Measurements from ENCODE around the gene GFRA3.
A peak's percentile ranks its signal among the peaks of the same experiment; 100 is the strongest.

GFRA3 gene

DNA sequence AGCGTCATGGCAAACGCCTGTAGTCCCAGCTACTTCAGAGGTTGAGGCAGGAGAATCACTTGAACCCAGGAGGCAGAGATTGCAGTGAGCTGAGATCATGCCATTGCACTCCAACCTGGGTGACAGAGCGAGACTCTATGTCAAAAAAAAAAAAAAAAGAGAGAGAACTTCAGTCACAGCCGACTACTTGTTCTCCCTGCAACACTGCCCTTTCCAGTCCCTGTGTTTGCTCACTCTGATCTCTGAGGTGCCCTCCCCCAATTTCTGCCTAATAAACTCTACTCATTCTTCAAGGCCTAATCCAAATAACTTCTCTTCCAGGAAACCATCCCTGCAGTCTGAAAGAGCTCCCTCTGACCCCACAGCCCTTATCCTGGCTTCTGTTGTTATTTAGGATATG lies 28.1 kb downstream of the GFRA3 start:
- DNase-seq, result no peak

DNA sequence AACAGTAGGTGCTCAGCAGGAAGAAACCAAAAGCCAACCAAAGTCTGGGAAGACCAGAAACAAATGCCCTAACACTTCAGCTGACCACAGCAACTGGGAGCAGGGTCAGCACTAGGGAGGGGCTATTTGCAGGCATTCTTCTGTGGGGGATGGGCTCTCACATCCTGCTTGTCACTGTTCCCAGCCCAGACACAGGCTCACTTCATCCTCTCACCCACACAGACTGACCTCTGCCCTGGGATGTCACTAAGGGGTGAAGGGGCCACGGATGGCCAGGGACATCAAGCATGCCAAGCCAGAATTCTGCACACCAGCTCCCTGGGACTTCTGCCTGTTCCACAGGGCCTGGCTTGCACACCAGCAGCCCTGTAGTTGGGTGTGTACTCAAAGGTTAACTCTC lies 28.7 kb downstream of the GFRA3 start:
- no peak for DNase-seq

DNA sequence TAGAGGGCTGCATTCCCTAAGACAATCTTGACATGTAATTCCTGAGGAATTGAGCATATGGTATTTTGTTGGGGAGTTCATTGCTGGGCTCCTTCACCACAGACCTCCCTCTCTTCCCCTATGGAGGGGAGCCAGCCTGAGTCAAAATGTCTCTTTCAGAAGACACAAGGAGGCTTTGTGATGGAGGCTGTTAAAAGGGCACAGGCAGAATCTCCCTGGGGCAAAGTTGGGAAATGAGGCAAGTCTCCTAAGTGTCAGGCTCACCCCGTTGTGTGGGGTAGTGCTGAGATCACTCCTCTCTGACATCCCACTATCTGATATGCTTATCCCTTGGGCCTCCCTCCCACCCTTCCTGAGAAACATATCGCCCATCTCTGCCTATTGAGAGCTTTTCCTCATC lies 30.6 kb downstream of the GFRA3 start:
- no peak for DNase-seq

GRCh38 chr5:138241688-138242571 lies 32.5 kb downstream of the GFRA3 start:
- no peak for DNase-seq

GRCh38 chr5:138240650-138241385 lies 33.6 kb downstream of the GFRA3 start:
- DNase-seq, result no peak

DNA sequence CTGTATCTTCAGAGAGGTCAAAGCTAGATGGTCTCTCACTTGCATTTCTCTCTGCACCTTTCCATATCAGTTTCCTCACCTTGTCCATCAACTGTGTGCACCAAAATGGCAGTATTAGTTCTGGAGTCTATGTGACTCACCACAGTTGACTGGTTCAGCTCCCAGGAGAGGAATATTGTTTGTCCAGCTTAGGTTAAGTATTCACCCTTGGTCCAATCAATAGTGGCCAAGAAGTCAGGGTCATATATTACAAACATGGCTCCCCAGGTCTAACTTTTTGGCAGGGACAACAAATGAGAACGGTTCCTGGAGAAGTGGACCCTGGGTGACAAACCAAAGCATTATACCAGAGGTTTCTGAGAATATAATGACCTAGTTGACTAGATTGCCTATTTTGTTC lies 36.4 kb downstream of the GFRA3 start:
- DNase-seq, result no peak

- DNase-seq, result no peak
These were observed 39.8 kb downstream of the GFRA3 start for GRCh38 chr5:138234651-138235050.

DNA sequence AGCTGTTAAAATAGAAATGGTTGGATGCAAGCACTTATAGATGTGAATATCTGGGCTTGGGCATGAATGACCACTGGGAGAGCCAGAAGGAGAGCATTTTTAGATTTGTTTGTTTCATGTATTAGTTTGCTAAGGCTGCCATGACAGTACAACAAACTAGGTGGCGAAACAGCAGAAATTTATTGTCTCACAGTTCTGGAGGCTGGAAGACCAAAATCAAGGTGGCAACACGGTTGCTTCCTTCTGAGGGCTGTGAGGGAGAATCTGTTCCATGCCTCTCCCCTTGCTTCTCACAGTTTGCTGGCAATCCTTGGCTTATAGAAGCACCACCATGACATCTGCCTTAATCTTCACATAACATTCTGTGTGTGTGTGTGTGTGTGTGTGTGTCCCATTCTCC lies 41.1 kb downstream of the GFRA3 start:
- DNase-seq, result no peak

- no peak for DNase-seq
These were observed 43.3 kb downstream of the GFRA3 start for GRCh38 chr5:138230981-138231589.

DNA sequence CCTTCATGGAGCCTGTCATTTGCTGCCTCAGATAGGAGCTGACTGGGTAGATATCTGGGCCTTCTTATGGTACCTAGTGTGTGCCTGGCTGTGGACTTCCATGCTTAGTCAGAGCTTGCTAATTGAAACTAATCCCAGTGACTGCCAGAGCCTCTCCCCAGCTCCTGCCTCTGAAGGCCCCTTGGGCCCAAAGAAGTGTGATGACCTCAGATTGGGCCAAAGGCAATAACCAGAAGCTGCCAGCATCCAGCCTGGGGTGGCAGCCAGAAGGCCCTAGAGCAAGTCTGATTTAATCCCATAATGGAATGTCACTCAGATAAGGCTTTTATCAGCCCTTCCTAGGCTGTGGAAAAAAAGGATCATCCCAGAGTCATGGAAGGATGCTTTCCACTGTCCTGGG lies 44.2 kb downstream of the GFRA3 start:
- DNase-seq, result no peak

DNA sequence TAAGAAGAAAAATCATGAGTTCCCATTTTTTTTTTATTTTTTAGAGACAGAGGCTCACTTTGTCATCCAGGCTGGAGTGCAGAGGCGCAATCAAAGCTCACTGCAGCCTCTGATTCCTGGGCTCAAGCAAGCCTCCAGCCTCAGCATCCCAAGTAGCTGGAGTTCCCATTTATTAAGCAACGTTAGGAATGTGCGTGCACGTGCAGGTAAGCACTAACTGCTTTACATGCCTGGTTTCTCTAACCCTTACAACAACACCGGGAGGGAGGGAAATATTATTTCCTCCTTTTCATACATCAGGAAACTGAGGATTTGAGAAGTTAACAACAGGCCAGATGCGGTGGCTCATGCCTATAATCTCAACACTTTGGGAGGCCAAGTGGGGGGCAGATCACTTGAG lies 45.0 kb downstream of the GFRA3 start:
- no peak for DNase-seq

- no peak for DNase-seq
These were observed 47.5 kb downstream of the GFRA3 start for GRCh38 chr5:138226910-138227309.

- no peak for DNase-seq
These were observed 49.7 kb downstream of the GFRA3 start for GRCh38 chr5:138224712-138225111.

DNA sequence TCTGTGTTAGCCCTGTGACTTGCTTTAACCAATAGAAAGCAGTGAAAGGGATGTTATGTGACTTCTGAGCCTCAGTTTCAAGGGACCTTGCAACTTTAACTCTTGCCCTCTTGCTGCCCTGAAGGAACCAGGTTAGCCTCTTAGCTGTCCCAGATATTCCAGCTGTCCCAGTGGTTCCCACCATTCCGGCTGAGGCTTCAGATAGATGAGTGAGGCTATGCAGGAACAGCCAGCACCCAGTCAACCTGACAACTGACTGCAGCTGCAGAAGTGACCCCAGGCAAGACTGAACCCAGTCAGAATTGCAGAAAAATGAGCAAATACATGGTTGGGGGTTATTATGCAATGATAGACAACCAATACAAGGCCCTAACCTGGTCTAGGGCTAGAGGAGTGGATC lies 50.9 kb downstream of the GFRA3 start:
- no peak for DNase-seq

DNA sequence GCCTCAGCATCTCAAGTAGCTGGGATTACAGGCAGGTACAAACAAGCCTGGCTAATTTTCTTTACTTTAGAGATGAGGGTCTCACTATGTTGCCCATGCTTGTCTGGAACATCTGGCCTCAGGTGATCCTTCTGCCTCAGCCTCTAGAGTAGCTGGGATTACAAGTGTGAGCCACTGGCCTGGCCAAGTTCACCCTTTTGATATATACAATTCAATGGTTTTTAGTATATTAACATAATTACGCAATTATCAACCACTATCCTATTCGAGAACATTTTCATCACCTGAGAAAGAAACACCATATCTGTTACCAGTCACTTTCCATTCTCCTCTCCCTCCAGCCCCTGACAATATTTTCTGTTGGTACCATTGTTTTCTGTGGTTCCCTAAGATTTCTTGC lies 57.6 kb downstream of the GFRA3 start:
- no peak for DNase-seq

DNA sequence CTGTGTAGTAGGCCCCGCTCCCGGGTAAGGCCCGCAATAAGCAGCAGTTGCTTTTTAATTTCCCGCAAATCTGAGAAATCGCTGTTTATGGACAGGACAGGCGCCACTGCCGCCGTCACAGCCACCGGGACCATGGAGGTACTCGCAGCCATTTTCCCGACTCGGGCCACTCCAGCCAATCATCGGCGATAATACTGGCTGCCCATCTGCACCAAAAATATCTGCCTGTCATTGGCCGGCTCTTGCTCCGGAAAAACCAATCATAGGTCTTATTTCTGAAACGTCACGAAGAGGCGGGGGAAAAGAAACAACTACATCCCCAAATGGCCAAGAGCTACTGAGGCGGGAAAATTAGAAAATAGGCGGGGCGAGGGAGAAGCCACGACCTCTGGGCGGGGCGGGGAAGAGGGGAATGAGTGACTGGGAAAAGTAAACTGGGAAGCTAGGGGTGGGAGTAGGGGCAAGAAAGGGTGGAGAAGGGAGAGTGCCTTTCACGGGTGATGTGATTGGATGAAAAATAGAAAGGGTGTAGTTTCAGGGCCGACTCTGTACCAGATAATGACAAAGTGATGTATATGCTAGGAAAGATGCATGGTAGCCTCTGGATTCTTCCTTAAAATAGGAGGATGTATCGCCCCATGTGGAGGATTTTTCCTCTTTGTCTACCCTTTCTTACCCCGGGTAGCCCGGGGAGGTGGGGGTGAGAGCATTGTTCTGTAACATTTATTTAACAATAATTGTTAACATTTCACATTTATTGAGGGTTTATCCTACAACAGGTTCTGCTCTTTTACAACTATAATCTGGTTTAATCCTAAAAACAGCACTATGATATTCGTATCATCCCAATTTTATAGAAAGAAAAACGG lies 61.0 kb downstream of the GFRA3 start, which contains the start of gene CDC23:
TSS of gene CDC23 (minus strand) at position 163 of the 869 bp plus-strand sequence. CDS start at position 152, 11 bp downstream.
- peak; percentile 42 for DNase-seq

GRCh38 chr5:138212828-138213160 lies 61.6 kb downstream of the GFRA3 start:
- DNase-seq, result no peak

DNA sequence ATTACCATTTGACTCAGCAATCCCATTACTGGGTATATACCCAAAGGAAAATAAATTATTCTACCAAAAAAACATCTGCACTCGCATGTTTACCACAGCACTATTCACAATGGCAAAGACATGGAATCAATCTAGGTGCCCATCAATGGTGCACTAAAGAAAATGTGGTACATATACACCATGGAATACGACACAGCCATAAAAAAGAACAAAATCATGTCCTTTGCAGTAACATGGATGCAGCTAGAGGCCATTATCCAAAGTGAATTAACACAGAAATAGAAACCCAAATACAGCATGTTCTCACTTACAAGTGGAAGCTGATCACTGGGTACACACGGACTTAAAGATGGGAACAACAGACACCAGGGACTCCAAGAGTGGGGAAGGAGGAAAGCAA lies 63.4 kb downstream of the GFRA3 start:
- no peak for DNase-seq
